ENCODE data around the gene NAA35.

DNA sequence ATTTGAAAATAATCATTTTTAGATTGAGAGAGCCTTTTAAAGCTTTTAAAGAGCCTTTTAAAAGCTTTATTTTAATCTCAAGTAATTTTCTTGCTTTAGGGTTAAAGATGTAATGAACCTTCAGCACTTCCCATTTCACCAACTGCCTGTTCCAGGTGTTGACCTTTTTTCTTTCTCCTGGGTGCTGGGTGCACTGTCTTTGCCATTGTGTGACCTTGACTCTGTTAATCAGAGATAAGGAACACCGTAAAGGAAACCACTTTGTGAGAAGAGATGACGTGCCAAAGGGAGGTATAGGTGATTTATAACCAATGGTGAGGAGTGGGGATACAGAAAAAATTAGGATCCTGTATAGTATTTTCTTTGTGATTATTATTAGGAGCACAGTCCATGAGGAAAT lies 68.2 kb downstream of the NAA35 start:
- TF ChIP-seq POLR2AphosphoS5 (IDR thresholded peaks at IDR 0.05) (no peak), POLR2A (IDR thresholded peaks at IDR 0.05; ENCODE audit: low read depth) (no peak), EP300 (IDR thresholded peaks at IDR 0.05) (no peak)
